HG02840 (cell line): Measurements from ENCODE around the gene TH.
"Not testable (repeated sequence)": the region's sequence is repeated elsewhere in the genome, so short reads cannot be mapped to it uniquely, and the experiment has no call there.

ENCODE experiments used
- ATAC-seq: cut with Tn5 transposase; IDR thresholded peaks from one replicate; pipeline ENCODE4 v1.9.1; 2021; ENCODE audit warnings: mild to moderate bottlenecking, moderate library complexity, moderate number of reproducible peaks; ENCODE audit not compliant: unreplicated experiment, low FRiP score

The TH gene

DNA sequence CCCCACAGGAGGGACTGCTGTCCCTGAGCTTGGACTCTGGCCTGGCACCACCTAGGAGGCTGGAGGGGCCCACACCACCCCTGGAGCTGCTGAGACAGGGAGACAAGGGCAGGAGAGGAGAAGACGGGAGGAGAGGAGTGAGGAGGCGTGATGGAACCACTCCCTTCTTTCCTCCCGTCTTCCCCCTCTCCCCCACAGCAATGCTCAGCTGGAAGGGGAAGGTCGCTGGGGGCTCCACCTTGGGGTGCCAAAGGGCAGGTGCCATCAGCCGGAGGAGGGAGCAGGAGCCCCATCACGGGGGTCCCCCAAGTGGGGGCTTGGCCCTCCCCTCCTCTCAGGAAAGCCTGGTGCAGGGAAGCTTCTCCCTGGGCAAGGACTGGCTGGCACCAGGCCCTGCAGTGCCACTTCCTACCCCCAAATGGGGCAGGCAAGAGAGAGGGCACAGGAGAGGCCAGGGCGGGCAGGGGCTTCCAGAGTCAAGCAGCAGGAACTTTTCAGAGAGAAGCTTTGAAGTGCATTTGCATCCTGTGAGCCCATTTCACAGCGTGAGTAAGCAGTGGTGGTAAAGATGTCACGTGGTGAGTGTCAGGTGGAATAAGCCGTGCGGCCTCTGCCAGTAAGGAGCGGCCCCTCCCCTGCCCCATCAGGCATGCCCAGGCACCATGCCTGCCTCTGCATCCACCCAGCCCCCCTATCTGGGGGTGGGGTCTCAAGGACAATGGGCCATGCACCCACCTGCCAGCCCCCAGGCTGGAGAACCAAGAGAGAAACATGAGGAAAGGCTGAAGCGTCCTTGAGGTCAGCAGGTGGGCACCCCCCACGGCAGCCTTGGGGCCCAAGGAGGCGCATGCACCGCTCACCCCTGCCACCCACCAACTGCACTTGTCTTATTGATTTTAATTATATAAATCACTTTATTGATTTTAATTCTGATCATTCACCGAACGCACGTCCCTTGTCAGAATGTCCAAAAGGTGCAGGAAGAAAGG, 37.3 kb downstream of the TH start:
- ATAC-seq, result no peak

DNA sequence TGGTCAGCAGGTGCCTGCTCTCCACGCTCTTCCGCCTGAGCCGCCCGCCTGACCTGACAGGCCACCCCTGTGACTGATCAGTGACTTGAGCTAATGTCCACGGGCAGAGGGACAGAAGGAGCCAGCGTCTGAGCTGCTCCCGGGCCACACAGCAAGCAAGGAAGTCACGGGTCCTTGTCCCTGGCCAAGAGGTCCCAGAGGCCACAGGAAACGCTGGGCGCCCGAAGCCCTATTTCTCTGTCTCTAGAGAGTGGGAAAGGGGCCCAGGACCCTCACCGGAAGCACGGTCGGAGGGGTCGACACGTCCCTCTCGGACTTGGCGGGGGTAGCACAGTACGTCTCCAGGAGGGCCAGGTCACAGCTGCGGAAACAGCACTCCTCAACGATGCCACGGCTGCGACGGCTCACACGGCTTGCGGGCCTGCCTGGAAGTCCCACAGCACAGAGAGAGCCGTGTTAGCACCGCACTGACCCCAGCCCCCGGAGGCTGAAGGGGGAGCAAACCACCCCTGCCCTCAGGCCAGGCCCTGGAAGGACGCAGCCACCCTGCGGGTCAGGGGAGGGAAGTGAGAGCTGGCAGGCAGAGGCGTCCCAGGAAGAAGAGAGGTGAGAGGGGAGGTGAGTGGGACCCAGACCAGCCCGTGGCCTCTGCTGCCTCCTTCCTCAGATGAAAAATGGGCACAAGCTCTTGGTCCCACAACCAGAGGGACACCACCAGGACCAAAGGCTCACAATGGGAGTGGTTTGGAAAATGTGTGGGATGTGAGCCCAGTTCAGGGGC, 38.2 kb downstream of the TH start:
- ATAC-seq, result no peak

DNA sequence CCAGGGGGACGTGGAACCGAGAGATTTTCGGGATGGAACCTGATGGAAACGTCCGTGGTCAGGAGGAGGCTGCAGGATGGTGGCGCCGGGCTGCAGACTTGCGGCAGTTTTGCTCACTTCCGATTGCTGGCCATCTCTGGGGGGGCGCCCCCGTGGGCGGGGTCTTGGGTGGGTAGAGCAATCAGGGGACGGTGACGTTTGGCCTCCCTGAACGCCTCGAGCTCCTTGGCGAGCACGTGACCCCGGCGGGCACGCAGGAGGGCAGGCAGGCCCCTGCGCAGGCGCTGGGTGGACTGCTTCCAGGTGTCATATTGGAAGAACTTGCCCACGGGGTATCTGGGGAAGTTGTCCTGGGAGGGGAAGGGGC, 38.8 kb downstream of the TH start:
- no peak for ATAC-seq

DNA sequence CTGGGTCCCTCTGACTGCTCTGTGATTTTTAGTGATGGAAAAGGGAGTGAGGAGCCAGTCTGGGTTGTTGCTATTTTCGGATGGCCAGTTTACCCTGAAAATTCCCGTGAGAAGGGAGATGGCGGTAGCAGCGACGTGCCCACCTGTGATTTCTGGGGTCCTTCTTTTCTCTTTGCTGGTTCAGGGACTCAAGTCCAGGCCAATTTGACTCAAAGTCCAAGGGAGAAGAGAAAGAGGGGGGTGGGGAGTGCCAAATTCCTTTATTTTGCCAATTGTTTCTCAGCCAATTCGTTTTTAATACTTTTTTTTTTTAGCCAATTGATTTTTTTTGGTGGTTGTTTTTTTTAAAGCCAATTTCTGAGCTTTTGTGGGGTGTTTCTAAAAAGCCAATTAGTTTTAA, 39.4 kb downstream of the TH start:
- ATAC-seq, result no peak

DNA sequence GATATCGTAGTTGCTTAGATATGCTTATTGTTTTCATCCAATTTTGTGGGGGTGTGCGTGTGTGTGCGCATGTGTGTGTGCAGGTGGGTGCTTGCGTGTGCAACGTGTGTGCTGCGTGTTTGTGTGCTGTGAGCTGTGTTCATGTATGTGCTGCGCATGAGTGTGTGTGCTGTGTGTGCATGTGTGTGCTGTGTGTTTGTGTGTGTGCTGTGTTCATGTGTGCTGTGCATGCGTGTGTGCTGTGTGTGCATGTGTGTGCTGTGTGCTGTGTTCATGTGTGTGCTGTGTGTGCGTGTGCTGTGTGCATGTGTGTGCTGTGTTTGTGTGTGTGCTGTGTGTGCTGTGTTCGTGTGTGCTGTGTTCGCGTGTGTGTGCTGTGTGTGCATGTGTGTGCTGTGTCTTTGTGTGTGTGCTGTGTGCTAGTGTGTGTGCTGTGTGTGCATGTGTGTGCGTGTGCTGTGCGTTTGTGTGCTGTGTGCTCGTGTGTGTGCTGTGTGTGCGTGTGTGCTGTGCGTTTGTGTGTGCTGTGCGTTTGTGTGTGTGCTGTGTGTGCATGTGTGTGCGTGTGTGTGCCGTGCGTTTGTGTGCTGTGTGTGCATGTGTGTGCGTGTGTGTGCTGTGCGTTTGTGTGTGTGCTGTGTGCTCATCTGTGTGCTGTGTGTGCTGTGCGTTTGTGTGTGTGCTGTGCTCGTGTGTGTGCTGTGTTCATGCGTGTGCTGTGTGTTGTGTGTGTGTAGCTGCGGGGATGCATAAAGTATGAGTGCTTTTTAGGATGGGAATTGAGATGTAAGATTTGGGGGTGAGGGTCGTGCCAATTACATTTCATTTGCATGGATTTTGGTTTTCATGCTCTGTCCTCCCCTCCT, 40.0 kb downstream of the TH start:
- no peak for ATAC-seq

DNA sequence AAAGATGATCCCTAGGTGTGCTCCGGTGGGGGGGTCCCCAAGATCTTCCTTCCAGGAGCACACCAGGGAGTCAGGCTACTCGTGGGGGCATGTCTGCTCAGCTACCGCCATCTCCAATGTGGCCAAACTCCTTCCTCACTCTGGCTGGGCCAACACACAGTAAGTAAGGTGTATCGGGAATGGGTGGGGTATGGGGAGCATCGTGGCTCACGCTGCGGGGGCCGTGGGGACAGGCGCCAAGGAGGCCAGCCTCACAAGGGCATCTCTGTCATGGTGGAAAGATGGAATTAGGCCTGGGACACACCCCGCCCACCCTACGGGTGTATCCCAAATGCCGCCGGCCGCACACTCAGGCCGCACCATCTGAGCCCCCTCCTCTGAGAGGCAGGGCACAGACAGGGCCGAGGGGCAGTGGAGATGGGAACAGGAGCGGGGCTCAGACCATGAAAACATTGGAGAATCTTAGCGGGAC, 40.7 kb downstream of the TH start:
- no peak for ATAC-seq

DNA sequence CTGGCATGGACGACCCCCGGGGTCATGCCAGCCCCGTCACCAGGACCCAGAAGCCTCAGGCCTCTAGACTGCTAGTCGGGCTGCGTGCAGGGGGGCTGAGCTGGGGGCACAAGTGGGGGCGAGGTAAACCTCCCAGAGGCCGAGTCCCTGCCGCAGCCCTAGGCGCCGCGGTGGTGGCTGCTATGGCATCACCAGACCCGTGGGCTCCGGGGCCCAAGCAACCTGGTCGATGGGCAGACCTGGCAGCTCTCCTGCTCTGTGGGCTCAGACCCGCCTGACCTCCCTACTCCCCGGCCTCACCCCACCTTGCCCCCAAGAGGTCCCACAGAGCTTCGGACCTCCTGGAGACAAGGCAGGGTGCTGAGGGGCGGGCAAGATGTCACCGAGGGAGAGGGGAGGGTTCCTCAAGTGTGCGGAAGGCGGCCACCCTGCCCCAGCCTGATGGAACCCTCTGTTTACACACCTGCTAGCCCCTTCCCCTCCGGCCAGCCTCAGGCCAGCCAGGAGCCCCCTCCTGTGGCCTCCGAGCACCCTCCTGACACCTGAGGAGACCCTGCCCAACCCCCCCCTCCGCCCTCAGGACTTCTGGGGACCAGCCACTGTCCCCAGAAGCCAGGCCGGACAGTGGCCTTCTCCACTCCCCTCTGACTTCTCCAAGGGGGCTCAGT, 41.8 kb downstream of the TH start:
- no peak for ATAC-seq

DNA sequence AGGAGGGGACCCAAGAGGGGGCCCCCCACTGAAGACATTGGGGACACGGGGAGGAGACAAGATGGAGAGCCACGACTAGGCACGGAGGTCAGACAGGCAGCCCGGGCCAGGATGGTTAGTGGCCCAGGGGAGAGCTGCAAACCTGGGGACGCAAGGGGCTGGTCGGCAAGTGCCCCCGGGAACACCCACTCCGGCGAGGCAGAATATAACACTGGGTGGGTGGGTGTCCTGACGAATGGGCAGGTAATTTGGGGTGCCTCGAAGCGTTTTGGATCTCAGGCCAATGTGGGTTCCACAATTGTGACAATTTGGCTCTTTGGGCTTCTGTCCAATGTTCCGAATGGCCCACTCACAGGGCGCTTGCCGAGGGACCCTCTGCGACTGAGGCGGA, 42.3 kb downstream of the TH start:
- ATAC-seq, result no peak

DNA sequence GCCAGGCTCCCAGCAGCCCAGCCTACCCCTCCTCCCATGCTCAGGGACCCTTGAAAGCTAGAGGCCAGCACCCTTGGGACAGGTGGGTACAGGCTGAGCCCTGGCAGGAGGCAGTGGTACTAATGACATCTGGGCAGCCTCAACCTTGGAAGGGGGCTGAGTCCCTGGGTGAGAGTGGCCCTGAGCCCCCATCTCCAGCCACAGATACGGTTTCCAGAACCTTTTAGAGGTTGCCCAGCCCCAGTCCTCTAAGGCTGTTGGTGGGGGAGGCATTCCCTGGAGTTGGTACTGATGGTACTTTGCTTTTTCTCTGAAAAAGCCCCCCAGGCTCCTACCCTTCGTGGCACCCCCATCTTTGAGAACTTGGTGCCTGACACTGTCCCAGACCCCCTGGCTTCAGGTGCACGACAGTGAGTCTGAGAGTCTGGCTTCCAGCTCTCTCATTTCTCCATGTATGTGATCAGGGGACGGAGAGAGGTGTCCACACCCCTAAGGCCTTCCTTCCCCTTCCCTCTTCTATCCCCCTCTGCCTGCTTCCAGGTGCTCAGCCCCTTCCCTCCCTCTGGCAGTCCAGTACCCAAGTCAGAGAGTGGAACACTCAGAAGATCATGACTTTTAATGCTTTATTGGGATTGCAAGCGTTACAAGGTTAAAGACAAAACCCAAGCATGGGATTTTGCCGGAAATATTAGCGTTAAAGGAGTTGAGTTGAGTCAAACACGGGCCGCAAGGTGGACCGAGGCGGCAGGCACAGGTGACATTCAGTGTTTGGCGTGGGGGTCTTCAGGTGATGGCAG, 42.9 kb downstream of the TH start:
- no peak for ATAC-seq

DNA sequence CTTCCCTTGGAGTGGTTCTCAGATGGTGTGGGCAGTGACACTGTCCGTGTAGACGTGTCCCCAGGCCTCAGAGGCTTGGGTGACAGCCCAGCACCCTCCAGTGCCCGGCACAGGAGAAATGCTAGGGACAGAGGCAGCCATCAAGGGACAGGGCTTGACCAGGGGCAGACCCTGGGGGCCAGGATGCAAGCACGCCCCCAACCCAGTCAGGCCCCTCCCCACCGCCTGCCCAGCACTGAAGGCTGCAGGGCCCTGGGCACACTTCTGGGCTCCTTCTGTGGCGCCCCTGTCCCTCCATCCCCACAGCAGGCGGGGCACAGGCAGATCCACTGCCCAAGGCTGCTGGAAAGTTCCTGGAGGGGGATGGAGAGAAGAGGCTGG, 43.5 kb downstream of the TH start:
- no peak for ATAC-seq

DNA sequence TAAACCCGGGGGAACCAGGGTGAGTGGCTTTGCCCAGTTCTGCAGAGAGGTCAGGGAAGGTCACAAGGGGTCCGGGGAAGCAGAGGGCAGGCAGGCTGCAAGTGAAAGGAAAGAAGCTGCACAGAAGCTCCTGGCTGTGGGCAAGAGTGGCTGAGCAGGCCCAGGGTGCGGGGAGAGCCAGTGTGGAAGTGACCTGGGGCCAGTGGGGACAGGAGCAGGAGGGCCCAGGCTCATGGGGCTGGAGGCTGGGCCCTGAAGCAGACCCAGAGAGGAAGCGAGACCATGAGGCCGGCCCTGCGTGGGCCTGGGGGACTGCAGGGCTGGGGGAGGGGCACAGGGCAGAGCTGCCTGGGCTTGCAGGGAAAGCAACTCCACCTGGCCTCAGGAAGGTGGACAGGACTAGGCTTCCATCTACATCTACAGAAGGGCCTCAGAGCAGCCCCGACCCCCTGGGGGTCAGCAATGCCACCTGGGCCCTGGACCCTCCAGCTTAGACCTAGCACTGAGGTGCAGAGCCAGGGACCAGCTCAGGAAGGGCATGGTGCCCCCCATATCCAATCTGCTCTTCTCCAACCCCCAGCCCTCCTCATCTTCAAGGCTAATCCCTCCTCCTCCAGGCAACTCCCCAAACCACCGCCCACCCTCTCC, 44.0 kb downstream of the TH start:
- ATAC-seq, result no peak

DNA sequence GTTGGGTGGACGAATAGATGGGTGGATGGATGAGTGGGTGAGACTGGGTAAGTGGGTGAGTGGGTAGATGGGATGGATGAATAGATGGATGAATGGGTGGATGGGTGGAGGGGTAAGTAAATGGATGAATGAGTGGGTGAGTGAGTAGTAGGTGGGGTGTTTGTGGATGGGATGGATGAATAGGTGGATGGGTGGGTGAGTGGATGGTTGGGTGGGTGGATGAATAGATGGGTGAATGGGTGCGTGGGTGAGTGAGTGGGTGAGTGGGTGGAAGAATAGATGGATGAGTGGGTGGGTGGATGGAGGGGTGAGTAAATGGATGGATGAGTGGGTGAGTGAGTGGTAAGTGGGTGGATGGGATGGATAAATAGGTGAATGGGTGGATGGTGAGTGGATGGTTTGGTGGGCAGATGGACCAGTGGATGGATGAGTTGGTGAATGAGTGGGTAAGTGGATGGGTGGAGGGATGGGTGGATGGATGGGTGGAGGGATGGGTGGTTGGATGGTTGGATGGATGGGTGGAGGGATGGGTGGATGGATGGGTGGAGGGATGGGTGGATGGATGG, 45.0 kb downstream of the TH start:
- no peak for ATAC-seq

DNA sequence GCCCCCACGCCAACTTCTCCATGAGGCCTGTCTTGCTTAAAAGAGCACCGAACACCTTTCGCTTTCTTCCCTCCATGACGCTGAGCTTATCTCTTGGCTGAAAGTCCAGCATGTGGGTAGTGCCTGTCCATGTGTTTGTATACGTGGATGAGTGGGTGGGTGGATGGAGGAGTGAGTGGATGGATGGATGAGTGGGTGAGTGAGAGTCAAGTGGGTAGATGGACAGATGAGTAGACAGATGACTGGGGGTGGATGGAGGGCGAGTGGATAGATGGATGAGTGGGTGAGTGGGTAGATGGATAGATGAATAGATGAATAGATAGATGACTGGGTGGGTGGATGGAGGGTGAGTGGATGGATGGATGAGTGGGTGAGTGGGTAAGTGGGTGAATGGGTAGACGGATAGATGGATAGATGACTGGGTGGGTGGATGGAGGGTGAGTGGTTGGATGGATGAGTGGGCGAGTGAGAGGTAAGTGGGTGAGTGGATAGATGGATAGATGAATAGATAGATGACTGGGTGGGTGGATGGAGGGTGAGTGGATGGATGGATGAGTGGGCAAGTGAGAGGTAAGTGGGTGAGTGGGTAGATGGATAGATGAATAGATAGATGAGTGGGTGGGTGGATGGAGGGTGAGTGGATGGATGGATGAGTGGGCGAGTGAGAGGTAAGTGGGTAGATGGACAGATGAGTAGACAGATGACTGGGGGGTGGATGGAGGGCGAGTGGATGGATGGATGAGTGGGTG, 46.7 kb downstream of the TH start:
- ATAC-seq, result not testable (repeated sequence)

DNA sequence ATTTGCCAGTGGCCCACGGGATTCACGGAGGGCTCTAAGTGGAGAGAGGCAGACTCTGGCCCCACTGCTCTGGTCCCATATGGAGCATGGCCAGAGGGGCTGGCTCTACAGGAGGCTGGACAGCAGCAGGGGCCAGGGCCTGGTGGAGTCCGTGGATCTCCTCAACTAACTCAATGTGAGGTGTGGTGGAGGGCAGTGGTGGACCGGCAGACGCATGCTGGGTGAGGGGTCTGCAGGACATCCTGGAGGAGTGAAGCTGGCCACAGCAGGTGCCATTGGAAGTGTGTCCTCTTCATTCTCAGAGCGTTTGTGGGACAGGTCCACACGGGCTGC, 48.0 kb downstream of the TH start:
- ATAC-seq, result no peak

DNA sequence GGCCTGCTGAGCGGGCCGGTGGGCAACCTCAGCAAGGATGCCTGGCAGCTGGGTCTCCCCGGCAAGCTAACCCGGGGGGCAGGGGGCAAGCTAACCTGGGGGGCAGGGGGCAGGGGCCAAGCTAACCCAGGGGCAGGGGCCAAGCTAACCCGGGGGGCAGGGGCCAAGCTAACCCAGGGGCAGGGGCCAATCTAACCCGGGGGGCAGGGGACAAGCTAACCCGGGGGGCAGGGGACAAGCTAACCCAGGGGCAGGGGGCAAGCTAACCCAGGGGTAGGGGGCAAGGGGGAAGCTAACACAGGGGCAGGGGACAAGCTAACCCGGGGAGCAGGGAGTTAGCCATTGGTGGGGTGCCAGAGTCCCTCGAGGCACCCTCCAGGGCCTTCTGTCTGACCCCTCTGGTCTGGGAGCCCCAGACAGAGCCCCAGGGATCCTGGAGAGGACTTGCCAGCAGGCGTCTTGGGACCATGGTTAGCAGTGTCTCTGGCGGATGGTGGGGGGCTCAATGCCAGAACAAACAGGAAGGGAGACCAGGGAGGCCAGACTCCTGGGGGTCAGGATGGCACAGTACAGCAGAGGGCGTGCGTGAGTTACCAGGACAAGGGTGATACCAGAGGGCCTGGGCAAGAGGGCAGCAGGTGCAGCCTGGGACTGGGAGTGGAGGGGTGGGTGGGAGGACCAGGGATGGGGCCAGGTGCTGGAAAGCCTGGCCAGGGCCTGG, 48.5 kb downstream of the TH start:
- ATAC-seq, result no peak

DNA sequence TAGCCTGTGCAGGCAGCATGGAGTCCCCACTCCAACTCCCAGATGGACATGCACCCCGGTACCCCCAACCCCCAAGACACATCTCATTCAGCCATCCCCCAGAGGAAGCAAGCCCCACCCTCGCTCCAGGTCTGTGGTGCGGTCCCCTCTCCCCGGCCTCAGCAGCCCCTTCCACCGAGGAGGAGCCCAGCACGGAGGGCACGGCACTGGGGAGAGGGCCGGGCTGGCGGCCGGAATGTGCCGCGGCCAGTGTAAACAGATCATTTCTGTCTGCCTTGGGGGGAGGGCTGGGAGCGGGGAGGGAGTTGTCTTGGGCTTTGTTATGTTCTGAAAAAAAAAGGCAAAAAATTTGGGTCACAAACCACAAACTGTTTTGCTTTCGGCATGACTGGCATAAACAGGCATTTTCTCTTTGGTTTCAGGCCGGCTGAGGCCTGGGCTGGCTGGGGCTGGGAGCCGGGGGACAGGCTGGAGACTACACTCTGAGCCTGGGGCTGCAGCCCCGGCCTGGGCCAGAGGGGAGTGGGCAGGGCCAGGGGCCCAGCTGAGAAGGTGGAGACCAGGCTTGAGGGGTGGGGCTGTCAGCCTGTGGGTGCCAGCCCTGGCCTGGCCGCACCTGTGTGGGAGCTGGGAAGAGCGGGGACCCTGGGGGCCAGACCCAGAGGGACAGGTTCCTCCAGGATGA, 49.3 kb downstream of the TH start:
- ATAC-seq, result no peak
